Pancreas (tissue), 10 donors: Measurements from ENCODE around the gene B4GALNT2. TPM values are rescaled to one million over a fixed set of nuclear protein-coding genes. Genes with fewer than 3 reads are reported as not detected.

ENCODE experiments used
- ATAC-seq, 4 donors: fragments of 200-7000 bp; cut with Tn5 transposase; one replicate each; pipeline versions ENCODE4 v1.8.0 to v1.9.1; 2020; ENCODE audit warnings: mild to moderate bottlenecking in 4 of 4, moderate library complexity in 4 of 4
- DNase-seq, 6 donors: peaks; one replicate each; pipeline ENCODE4 v3.0.0-alpha.2; 2020
- FAIRE-seq: peaks from 2 replicates; lab custom pipeline; 2012; peaks lifted over from hg19 to GRCh38; lab: Jason Lieb, UNC
- H3K27ac ChIP-seq, 4 donors: fragments of 200-600 bp; sonication (generic); 1 replicate in 3 of 4; 2 replicates in 1 of 4; pipeline versions ENCODE4 v1.5.0 to v1.8.0; 2020
- H3K27me3 ChIP-seq, 4 donors: fragments of 200-600 bp; one replicate each; pipeline ENCODE4 v1.8.0; 2021
- H3K36me3 ChIP-seq, 3 donors: fragments of 200-600 bp; sonication (generic) in 1 of 3; one replicate each; pipeline versions ENCODE4 v1.5.0 to v1.8.0; 2020 to 2021
- H3K4me1 ChIP-seq, 3 donors: fragments of 200-600 bp; one replicate each; pipeline ENCODE4 v1.8.0; 2021
- H3K4me3 ChIP-seq, 4 donors: fragments of 200-600 bp; sonication (generic) in 2 of 4; one replicate each; pipeline versions ENCODE4 v1.5.0 to v1.8.0; 2020 to 2021
- H3K9me3 ChIP-seq, 4 donors: fragments of 200-600 bp; one replicate each; pipeline ENCODE4 v1.8.0; 2021
- CTCF ChIP-seq, 4 donors: fragments of 200-600 bp; sonication (generic) in 3 of 4; IDR thresholded peaks; one replicate each; pipeline versions ENCODE4 v1.5.0 to v1.8.0; 2021; ENCODE audit warnings: antibody characterized with exemption in 4 of 4
- WGBS, 2 donors: extraction: QIAGEN DNeasy Blood & Tissue Kit; methylation state at CpG; one replicate each; pipeline ENCODE4 v1.1.7; 2013; 5-methylcytosine and 5-hydroxymethylcytosine counted together
- intact Hi-C, 3 donors: fragments of 100-400 bp; cut with DNase I; formaldehyde crosslinking; loops; one replicate each; pipeline versions ENCODE4 v1.11.1 to v1.14.2; 2022
- polyA plus RNA-seq, 2 donors: library from polyadenylated mRNA; stranded (reverse); fragments of 200-250 nt; gene quantifications; one replicate each; pipeline ENCODE4 v1.2.3, GENCODE V29; 2013
- total RNA-seq, 6 donors: library from RNA; stranded (reverse); fragmentation: NEBNext Ultra II Directional in 4 of 6; extraction: Animal tissue kit (Norgen Biotek cat#: 25700) in 4 of 6; gene quantifications; one replicate each; pipeline versions ENCODE4 v1.2.1 to v1.2.4, GENCODE V29; 2021 to 2023
- donor health status: healthy with polysubstance abuse.
- donor health status: DM: no; HTN: no; CAD: no; lungs with moderate emphysema.
- donor health status: DM: no; HTN: no; CAD: no.
- donor health status: control.
- donor health status: control.
- donor health status: Bipolar disorder and iron deficiency.
- donor health status: DM: yes; HTN: yes; CAD: no.
- donor health status: DM: no; HTN: no; CAD: no.
- donor health status: DM: no; HTN: no; CAD: no.
- donor health status: DM: yes; HTN: yes; CAD: no.

Gene B4GALNT2
- total and polyA plus RNA-seq, 8 donors: 0.03 TPM; not detected in 7

GRCh38 chr17:49216482-49216881, 83.9 kb downstream of the B4GALNT2 start:
- WGBS, 2 donors: 86% methylated on average over 13 of the region's 13 CpGs
- DNase-seq: no peak
- intact Hi-C loops: no loop called here

GRCh38 chr17:49216953-49217650, 84.5 kb downstream of the B4GALNT2 start:
- intact Hi-C loops: no loop called here
- Histone ChIP-seq H3K36me3 (no peaks in the 10 kb centered on the region), H3K9me3 (no peaks in the 10 kb centered on the region), H3K4me3 (no peak overlapping the region), H3K27ac (no peak overlapping the region), H3K27me3 (peaks cover 0 to 8% (median 0%) of the 10 kb centered on the region in 4 donors), H3K4me1 (peaks cover 0 to 2% (median 0%) of the 10 kb centered on the region in 3 donors)
- FAIRE-seq: no peak
- 61 to 68% methylated on average over 11 of the region's 11 CpGs for WGBS, 2 donors
- DNase-seq: peak in 1 of 6 donors; percentile 36
- no peak for TF ChIP-seq CTCF (IDR thresholded peaks at IDR 0.05)
- peak in 3 of 4 donors; percentile 47 to 51 (median 49) for ATAC-seq

More at GRCh38 chr17:49216482-49216881, 83.9 kb downstream of the B4GALNT2 start:
- peaks cover 0 to 2% (median 0%) of the 10 kb centered on the region in 3 donors for H3K4me1 ChIP-seq
- no peak overlapping the region for H3K27ac ChIP-seq
- no peaks in the 10 kb centered on the region for H3K9me3 ChIP-seq
- FAIRE-seq (no peak), ATAC-seq (no peak)
- peaks cover 0 to 8% (median 0%) of the 10 kb centered on the region in 4 donors for H3K27me3 ChIP-seq
- no peak for TF ChIP-seq CTCF (IDR thresholded peaks at IDR 0.05)
- H3K4me3 ChIP-seq: no peak overlapping the region
- H3K36me3 ChIP-seq: no peaks in the 10 kb centered on the region

- peaks cover 0 to 12% (median 0%) of the 10 kb centered on the region in 4 donors for H3K27me3 ChIP-seq
- WGBS, 2 donors: 57 to 70% methylated on average over 17 of the region's 17 CpGs
- H3K36me3 ChIP-seq: no peaks in the 10 kb centered on the region
- H3K4me3 ChIP-seq: no peak overlapping the region
- DNase-seq (peak in 1 of 6 donors; percentile 62), ATAC-seq (peak in 3 of 4 donors; percentile 44 to 72 (median 68)), FAIRE-seq (no peak)
- intact Hi-C loops: no loop called here
- no peak overlapping the region for H3K27ac ChIP-seq
- no peak for TF ChIP-seq CTCF (IDR thresholded peaks at IDR 0.05)
- H3K4me1 ChIP-seq: peaks cover 0 to 2% (median 0%) of the 10 kb centered on the region in 3 donors
- H3K9me3 ChIP-seq: no peaks in the 10 kb centered on the region
Observed at GRCh38 chr17:49217651-49218413, 85.3 kb downstream of the B4GALNT2 start.

- Histone ChIP-seq H3K4me3 (no peak overlapping the region), H3K27me3 (peaks cover 0 to 12% (median 0%) of the 10 kb centered on the region in 4 donors), H3K27ac (no peak overlapping the region), H3K4me1 (peaks cover 0 to 7% (median 6%) of the 10 kb centered on the region in 3 donors), H3K9me3 (no peaks in the 10 kb centered on the region), H3K36me3 (no peaks in the 10 kb centered on the region)
- 28 to 30% methylated on average over 27 to 37 of the region's 37 CpGs for WGBS, 2 donors
- ATAC-seq (peak in 2 of 4 donors; percentile 43 to 46), DNase-seq (peak in 3 of 6 donors; percentile 51 to 64 (median 56)), FAIRE-seq (no peak)
- TF ChIP-seq CTCF (IDR thresholded peaks at IDR 0.05): no peak
- intact Hi-C loops: no loop called here
Observed at GRCh38 chr17:49218941-49219913, 86.7 kb downstream of the B4GALNT2 start.
